SK-N-SH (cell line): Measurements from ENCODE around the gene APOOL. TPM values are rescaled to one million over a fixed set of nuclear protein-coding genes. Genes with fewer than 3 reads are reported as not detected.

Experiments used
- CTCF ChIA-PET: fragments of 300-600, 350-600 bp; formaldehyde crosslinking; extraction: SDS; loops from one replicate; lab custom pipeline; 2021; lab: Yijun Ruan, JAX
- POLR2A ChIA-PET: fragments of 350-600 bp; sonication (Branson Sonifier 250); formaldehyde crosslinking; extraction: SDS; loops from one replicate; lab custom pipeline; 2020; ENCODE audit warnings: antibody characterized with exemption, inconsistent platforms; lab: Yijun Ruan, JAX
- DNase-seq: peaks from one replicate; pipeline ENCODE4 v3.0.0; 2012
- H2AFZ ChIP-seq: fragments of 200-600 bp; sonication (generic); 2 replicates; pipeline ENCODE4 v1.8.1; 2016; ENCODE audit warnings: antibody characterized with exemption, mild to moderate bottlenecking, low read depth
- H3F3A ChIP-seq: fragments of 200-600 bp; sonication (generic); replicated peaks from 2 replicates; pipeline ENCODE3; 2016; ENCODE audit warnings: antibody characterized with exemption, mild to moderate bottlenecking; ENCODE audit not compliant: insufficient read depth
- H3K27ac ChIP-seq, 2 experiments: fragments of 200-500 bp in 1 of 2; fragments of 200-600 bp in 1 of 2; sonication (Bioruptor generic) in 1 of 2; sonication (generic), shearing (Covaris generic) in 1 of 2; 2 replicates each; pipeline versions ENCODE4 v1.5.1 to v1.6.1; 2014 to 2016; ENCODE audit warnings: low read depth in 2 of 2, inconsistent platforms in 1 of 2, low read length in 1 of 2, mild to moderate bottlenecking in 1 of 2, mixed read lengths in 1 of 2
- H3K27me3 ChIP-seq: fragments of 200-600 bp; sonication (generic), shearing (Covaris generic); 2 replicates; pipeline ENCODE4 v1.6.1; 2016; ENCODE audit warnings: mixed run types; ENCODE audit not compliant: insufficient read depth
- H3K36me3 ChIP-seq, 2 experiments: fragments of 200-500 bp in 1 of 2; fragments of 200-600 bp in 1 of 2; sonication (Bioruptor generic) in 1 of 2; sonication (generic) in 1 of 2; replicated peaks in 1 of 2; 2 replicates each; pipeline versions ENCODE3 to v1.5.1; 2014 to 2016; ENCODE audit warnings: low read length in 1 of 2, mild to moderate bottlenecking in 1 of 2; ENCODE audit not compliant: insufficient read depth in 2 of 2, control insufficient read depth in 1 of 2
- H3K4me1 ChIP-seq, 2 experiments: fragments of 200-500 bp in 1 of 2; fragments of 200-600 bp in 1 of 2; sonication (Bioruptor generic) in 1 of 2; sonication (generic), shearing (Covaris generic) in 1 of 2; 2 replicates each; pipeline versions ENCODE4 v1.5.1 to v1.6.1; 2014 to 2016; ENCODE audit warnings: low read depth in 1 of 2, low read length in 1 of 2, mixed run types in 1 of 2; ENCODE audit not compliant: insufficient read depth in 2 of 2, control insufficient read depth in 1 of 2
- H3K4me2 ChIP-seq: fragments of 200-600 bp; sonication (generic), shearing (Covaris generic); 2 replicates; pipeline ENCODE4 v1.6.1; 2017; ENCODE audit warnings: mixed run types
- H3K4me3 ChIP-seq, 2 experiments: fragments of 200-500 bp in 1 of 2; fragments of 200-600 bp in 1 of 2; sonication (Bioruptor generic) in 1 of 2; sonication (generic), shearing (Covaris generic) in 1 of 2; 2 replicates each; pipeline versions ENCODE4 v1.5.1 to v1.8.1; 2014 to 2016; ENCODE audit warnings: low read depth in 2 of 2, inconsistent platforms in 1 of 2, low read length in 1 of 2, mild to moderate bottlenecking in 1 of 2, mixed read lengths in 1 of 2, moderate library complexity in 1 of 2
- H3K79me2 ChIP-seq: fragments of 200-600 bp; sonication (generic); 2 replicates; pipeline ENCODE4 v1.8.1; 2017; ENCODE audit warnings: mild to moderate bottlenecking; ENCODE audit not compliant: insufficient read depth
- H3K9ac ChIP-seq: fragments of 200-600 bp; sonication (generic); 2 replicates; pipeline ENCODE4 v1.6.1; 2017; ENCODE audit warnings: mixed run types
- H3K9me2 ChIP-seq: fragments of 200-600 bp; sonication (generic); 2 replicates; pipeline ENCODE4 v1.6.1; 2017; ENCODE audit warnings: mixed run types
- H3K9me3 ChIP-seq: fragments of 200-600 bp; sonication (generic); 2 replicates; pipeline ENCODE4 v1.6.1; 2017; ENCODE audit warnings: mixed run types, mild to moderate bottlenecking, moderate library complexity
- H4K20me1 ChIP-seq: fragments of 200-600 bp; sonication (generic); 2 replicates; pipeline ENCODE4 v1.6.1; 2017; ENCODE audit warnings: mild to moderate bottlenecking, mixed run types; ENCODE audit not compliant: insufficient read depth
- ELF1 ChIP-seq: IDR thresholded peaks from 2 replicates; pipeline ENCODE4 v1.4.0; 2012
- EP300 ChIP-seq, 2 experiments: IDR thresholded peaks; 2 replicates each; pipeline versions ENCODE4 v1.4.0 to v1.6.1; 2012; ENCODE audit warnings: borderline replicate concordance in 1 of 2, low read depth in 1 of 2, low read length in 1 of 2
- FOXJ3 ChIP-seq: sonication (generic); formaldehyde crosslinking; IDR thresholded peaks from 2 replicates; pipeline ENCODE4 v1.5.1; 2020; ENCODE audit warnings: mild to moderate bottlenecking, missing genetic modification reagents
- GABPA ChIP-seq: IDR thresholded peaks from 2 replicates; pipeline ENCODE4 v1.4.0; 2012; ENCODE audit warnings: low read depth, mild to moderate bottlenecking
- GATA2 ChIP-seq: sonication (generic); formaldehyde crosslinking; IDR thresholded peaks from 2 replicates; pipeline ENCODE4 v1.5.0; 2020; ENCODE audit warnings: mild to moderate bottlenecking, missing genetic modification reagents
- IRF3 ChIP-seq: fragments of 150-350 bp; IDR thresholded peaks from 2 replicates; pipeline ENCODE4 v1.6.1; 2016; ENCODE audit warnings: mild to moderate bottlenecking, low read depth, low read length
- JUND ChIP-seq: IDR thresholded peaks from 2 replicates; pipeline ENCODE4 v1.4.0; 2012
- MEF2A ChIP-seq: IDR thresholded peaks from 2 replicates; pipeline ENCODE4 v1.4.0; 2012; ENCODE audit warnings: low read depth, borderline replicate concordance
- MXI1 ChIP-seq: IDR thresholded peaks from 2 replicates; pipeline ENCODE4 v1.6.1; 2012; ENCODE audit warnings: mild to moderate bottlenecking, low read depth, low read length, improper control_type of control experiment
- NRF1 ChIP-seq: IDR thresholded peaks from 2 replicates; pipeline ENCODE4 v1.6.1; 2012; ENCODE audit warnings: low read depth, mild to moderate bottlenecking, low read length
- POLR2AphosphoS5 ChIP-seq: IDR thresholded peaks from 2 replicates; pipeline ENCODE4 v1.6.1; 2012; ENCODE audit warnings: low read depth, low read length
- RAD21 ChIP-seq: IDR thresholded peaks from 2 replicates; pipeline ENCODE4 v1.6.1; 2012; ENCODE audit warnings: mild to moderate bottlenecking, low read length
- RFX5 ChIP-seq: IDR thresholded peaks from 2 replicates; pipeline ENCODE4 v1.6.1; 2012; ENCODE audit warnings: mild to moderate bottlenecking, improper control_type of control experiment, low read length
- RXRA ChIP-seq: IDR thresholded peaks from 2 replicates; pipeline ENCODE4 v1.4.0; 2012; ENCODE audit warnings: low read depth, mild to moderate bottlenecking, borderline replicate concordance
- SMC3 ChIP-seq: IDR thresholded peaks from 2 replicates; pipeline ENCODE4 v1.6.1; 2012; ENCODE audit warnings: low read depth, low read length, improper control_type of control experiment
- TEAD4 ChIP-seq: IDR thresholded peaks from 2 replicates; pipeline ENCODE4 v1.4.0; 2012; ENCODE audit warnings: mild to moderate bottlenecking, borderline replicate concordance; ENCODE audit not compliant: insufficient read depth
- YY1 ChIP-seq: IDR thresholded peaks from 2 replicates; pipeline ENCODE4 v1.4.0; 2012; ENCODE audit warnings: low read depth, mild to moderate bottlenecking
- WGBS: methylation state at CpG from one replicate; pipeline ENCODE4 v1.1.6; 2017; ENCODE audit warnings: low lambda C conversion rate; 5-methylcytosine and 5-hydroxymethylcytosine counted together
- polyA plus RNA-seq, 3 experiments: library from polyadenylated mRNA; depleted of rRNA; stranded (reverse); fragments of >200 nt; gene quantifications; 2 replicates each; pipeline ENCODE4 v1.2.3, GENCODE V29; 2012
- TF ChIP-seq, protein P1 (sequence below): IDR thresholded peaks from 2 replicates; pipeline ENCODE4 v1.4.0; 2012; ENCODE audit warnings: low read depth, borderline replicate concordance

The APOOL gene
- polyA plus RNA-seq, 1 of the 3 experiments (the other 2 are of a cell fraction) = 2.4 TPM

- Histone ChIP-seq H2AFZ (no peak overlapping the region), H3K36me3 (peaks cover 0 to 13% of the 10 kb centered on the region in 2 experiments), H3K4me1 (no peaks in the 10 kb centered on the region), H4K20me1 (no peaks in the 10 kb centered on the region), H3F3A (no peaks in the 10 kb centered on the region), H3K4me3 (no peak overlapping the region), H3K27me3 (no peaks in the 10 kb centered on the region), H3K9me2 (no peaks in the 10 kb centered on the region), H3K9me3 (no peaks in the 10 kb centered on the region), H3K79me2 (peaks cover 62% of the 10 kb centered on the region), H3K9ac (no peak overlapping the region), H3K4me2 (no peak overlapping the region), H3K27ac (no peak overlapping the region)
- no peak for DNase-seq
- POLR2A ChIA-PET = no interaction called here
- WGBS = 87% methylated on average over 2 of the region's 2 CpGs
- TF ChIP-seq GATA2 (no peak), GABPA (no peak), MXI1 (no peak), SMC3 (no peak), RAD21 (no peak), JUND (no peak), YY1 (no peak), MEF2A (no peak), IRF3 (no peak), RXRA (no peak)
- TF ChIP-seq, protein P1, sequence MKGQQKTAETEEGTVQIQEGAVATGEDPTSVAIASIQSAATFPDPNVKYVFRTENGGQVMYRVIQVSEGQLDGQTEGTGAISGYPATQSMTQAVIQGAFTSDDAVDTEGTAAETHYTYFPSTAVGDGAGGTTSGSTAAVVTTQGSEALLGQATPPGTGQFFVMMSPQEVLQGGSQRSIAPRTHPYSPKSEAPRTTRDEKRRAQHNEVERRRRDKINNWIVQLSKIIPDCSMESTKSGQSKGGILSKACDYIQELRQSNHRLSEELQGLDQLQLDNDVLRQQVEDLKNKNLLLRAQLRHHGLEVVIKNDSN = no peak
- CTCF ChIA-PET = no interaction called here
These were observed 14.0 kb downstream of the APOOL start for GRCh38 chrX:85017721-85018120.

DNA sequence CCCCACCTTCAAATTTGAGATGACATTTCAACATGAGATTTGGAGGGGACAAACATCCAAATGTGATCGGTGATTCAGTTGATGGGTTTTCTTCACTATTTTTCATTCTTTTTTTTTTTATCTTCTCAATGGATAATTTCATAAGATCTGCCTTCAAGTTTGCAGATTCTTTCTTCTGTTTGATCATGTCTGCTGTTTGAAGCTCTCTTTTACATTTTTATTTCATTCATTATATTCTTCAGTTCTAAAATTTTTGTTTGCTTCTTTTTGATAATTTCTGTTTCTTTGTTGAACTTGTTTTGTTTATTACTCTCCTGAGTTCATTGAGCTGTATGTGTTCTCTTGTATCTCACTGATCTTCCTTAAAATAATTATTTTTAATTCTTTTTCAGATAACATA lies 14.8 kb downstream of the APOOL start:
- H3K4me1 ChIP-seq = no peaks in the 10 kb centered on the region
- TF ChIP-seq ELF1 (no peak), FOXJ3 (CRISPR knock-in tag) (no peak), NRF1 (no peak), MEF2A (no peak), YY1 (no peak), TEAD4 (no peak), EP300 (IDR thresholded peaks at IDR 0.05; ENCODE audit: borderline replicate concordance in 1 of 2, low read depth in 1 of 2, low read length in 1 of 2) (no peak), GATA2 (no peak), POLR2AphosphoS5 (no peak), RFX5 (no peak)
- no peak overlapping the region for H3K4me3 ChIP-seq
- H3F3A ChIP-seq = no peaks in the 10 kb centered on the region
- H4K20me1 ChIP-seq = no peaks in the 10 kb centered on the region
- H3K27ac ChIP-seq = no peak overlapping the region
- H3K9me2 ChIP-seq = no peaks in the 10 kb centered on the region
- peaks cover 55% of the 10 kb centered on the region for H3K79me2 ChIP-seq
- CTCF ChIA-PET = no interaction called here
- no peak overlapping the region for H2AFZ ChIP-seq
- H3K4me2 ChIP-seq = no peak overlapping the region
- no peaks in the 10 kb centered on the region for H3K27me3 ChIP-seq
- no peaks in the 10 kb centered on the region for H3K9me3 ChIP-seq
- H3K36me3 ChIP-seq = peaks cover 0 to 13% of the 10 kb centered on the region in 2 experiments
- no peak overlapping the region for H3K9ac ChIP-seq
- 85% methylated on average over 1 of the region's 1 CpG for WGBS
- no peak for DNase-seq
- POLR2A ChIA-PET = no interaction called here
